HG02642 (cell line): ENCODE measurements around the gene IL12B.
"Not testable (repeated sequence)": the region's sequence is repeated elsewhere in the genome, so short reads cannot be mapped to it uniquely, and the experiment has no call there.

ENCODE experiments used
- ATAC-seq: cut with Tn5 transposase; IDR thresholded peaks from one replicate; pipeline ENCODE4 v1.9.1; 2021; ENCODE audit warnings: mild to moderate bottlenecking; ENCODE audit not compliant: unreplicated experiment, poor library complexity

Gene IL12B

DNA sequence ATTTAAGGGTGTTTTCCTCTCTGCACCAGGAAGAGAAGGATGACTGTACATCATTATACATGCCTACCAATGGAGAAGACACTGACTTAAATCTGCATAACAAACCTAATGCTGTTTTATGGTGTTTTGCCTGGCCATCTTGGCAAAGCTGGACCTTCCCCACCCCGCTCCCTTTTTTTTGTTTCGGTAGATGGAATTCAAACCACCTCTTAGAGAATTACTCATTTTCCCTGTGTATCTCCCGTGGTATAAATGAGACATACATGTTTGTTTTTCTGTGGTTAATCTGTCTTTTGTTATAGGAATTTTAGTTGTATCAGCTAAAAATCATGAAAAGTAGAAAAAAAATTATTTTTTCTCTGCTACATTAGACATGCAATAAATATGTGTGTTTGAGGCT, 28.8 kb downstream of the IL12B start:
- no peak for ATAC-seq

DNA sequence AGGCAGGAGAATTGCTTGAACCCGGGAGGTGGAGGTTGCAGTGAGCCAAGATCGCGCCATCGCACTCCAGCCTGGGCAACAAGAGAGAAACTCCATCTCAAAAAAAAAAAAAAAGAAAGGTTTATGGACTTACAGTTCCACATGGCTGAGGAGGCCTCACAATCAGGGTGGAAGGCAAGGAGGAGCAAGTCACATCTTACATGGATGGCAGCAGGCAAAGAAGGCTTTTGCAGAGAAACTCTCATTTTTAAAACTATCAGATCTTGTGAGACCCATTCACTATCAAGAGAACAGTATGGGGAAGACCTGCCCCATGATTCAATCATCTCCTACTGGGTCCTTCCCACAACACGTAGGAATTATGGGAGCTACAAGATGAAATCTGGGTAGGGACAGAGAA, 33.0 kb downstream of the IL12B start:
- not testable (repeated sequence) for ATAC-seq

- ATAC-seq = no peak
Observed at GRCh38 chr5:159294921-159295320, 35.4 kb downstream of the IL12B start.

GRCh38 chr5:159290741-159291140, 39.5 kb downstream of the IL12B start:
- ATAC-seq = no peak

GRCh38 chr5:159286420-159287035, 43.8 kb downstream of the IL12B start:
- no peak for ATAC-seq

DNA sequence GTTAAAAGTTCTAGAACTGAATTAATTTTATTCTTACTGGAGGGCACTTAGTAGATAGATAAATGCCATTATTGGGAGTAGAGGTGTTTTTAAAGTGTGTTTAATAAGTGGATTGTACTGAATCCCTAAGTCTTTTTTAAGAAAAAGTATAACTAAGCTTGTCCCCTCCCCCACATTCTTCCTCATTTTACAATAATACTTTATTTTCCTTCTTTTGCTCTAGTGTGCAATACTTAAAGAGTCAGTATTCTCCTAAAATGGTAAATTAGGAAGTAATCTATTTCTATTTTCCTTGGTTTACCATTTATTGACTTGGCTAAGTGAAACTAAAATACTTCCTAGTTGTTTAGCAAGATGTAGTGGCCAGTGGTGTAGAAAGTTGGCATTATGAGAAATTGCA, 55.6 kb downstream of the IL12B start:
- no peak for ATAC-seq

GRCh38 chr5:159273923-159274322, 56.4 kb downstream of the IL12B start:
- ATAC-seq = no peak

- ATAC-seq = no peak
Observed at GRCh38 chr5:159269723-159270122, 60.6 kb downstream of the IL12B start.

DNA sequence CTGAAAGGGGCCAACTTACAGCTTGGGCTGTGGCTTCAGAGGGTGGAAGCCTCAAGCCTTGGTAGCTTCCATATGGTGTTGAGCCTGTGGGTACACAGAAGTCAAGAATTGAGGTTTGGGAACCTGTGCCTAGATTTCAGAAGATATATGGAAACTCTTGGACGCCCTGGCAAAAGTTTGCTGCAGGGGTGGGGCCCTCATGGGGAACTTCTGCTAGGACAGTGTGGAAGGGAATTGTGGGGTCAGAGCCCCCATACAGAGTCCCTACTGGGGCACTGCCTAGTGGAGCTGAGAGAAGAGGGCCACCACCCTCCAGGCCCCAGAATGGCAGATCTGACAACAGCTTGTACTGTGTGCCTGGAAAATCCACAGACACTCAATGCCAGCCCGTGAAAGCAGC, 63.5 kb downstream of the IL12B start:
- ATAC-seq = not testable (repeated sequence)
